GM23248 (cell line): Measurements from ENCODE around the gene ZNF836. TPM values are rescaled to one million over a fixed set of nuclear protein-coding genes. Genes with fewer than 3 reads are reported as not detected.

Experiments used
- DNase-seq: peaks from one replicate; pipeline ENCODE4 v3.0.0-alpha.2; 2015
- H2AFZ ChIP-seq: fragments of 200-600 bp; sonication (generic); 2 replicates; pipeline ENCODE4 v1.6.1; 2016; ENCODE audit warnings: antibody characterized with exemption
- H3F3A ChIP-seq: fragments of 200-600 bp; sonication (generic); 2 replicates; pipeline ENCODE4 v1.6.1; 2016; ENCODE audit warnings: mild to moderate bottlenecking, antibody characterized with exemption, mixed run types; ENCODE audit not compliant: insufficient read depth
- H3K27ac ChIP-seq: fragments of 200-600 bp; sonication (generic); 2 replicates; pipeline ENCODE4 v1.5.1; 2016; ENCODE audit warnings: mild to moderate bottlenecking
- H3K27me3 ChIP-seq: fragments of 200-600 bp; sonication (generic); replicated peaks from 2 replicates; pipeline ENCODE4 v1.6.1; 2016; ENCODE audit warnings: mild to moderate bottlenecking; ENCODE audit not compliant: insufficient read depth
- H3K36me3 ChIP-seq: fragments of 200-600 bp; sonication (generic); 2 replicates; pipeline ENCODE4 v1.6.1; 2016; ENCODE audit warnings: low read depth, mild to moderate bottlenecking
- H3K4me1 ChIP-seq: fragments of 200-600 bp; sonication (generic); 2 replicates; pipeline ENCODE4 v1.6.1; 2016; ENCODE audit warnings: mild to moderate bottlenecking; ENCODE audit not compliant: insufficient read depth
- H3K4me2 ChIP-seq: fragments of 200-600 bp; sonication (generic); one replicate; pipeline ENCODE4 v1.6.1; 2016; ENCODE audit warnings: mild to moderate bottlenecking; ENCODE audit not compliant: unreplicated experiment
- H3K4me3 ChIP-seq: fragments of 200-600 bp; sonication (generic); 2 replicates; pipeline ENCODE4 v1.5.1; 2016; ENCODE audit warnings: mild to moderate bottlenecking
- H3K79me2 ChIP-seq: fragments of 200-600 bp; sonication (generic); 2 replicates; pipeline ENCODE4 v1.6.1; 2016; ENCODE audit warnings: mild to moderate bottlenecking; ENCODE audit not compliant: insufficient read depth
- H3K9ac ChIP-seq: fragments of 200-600 bp; sonication (generic); 2 replicates; pipeline ENCODE4 v1.6.1; 2016; ENCODE audit warnings: mild to moderate bottlenecking
- H3K9me2 ChIP-seq: fragments of 200-600 bp; sonication (generic); 2 replicates; pipeline ENCODE4 v1.6.1; 2016; ENCODE audit warnings: mixed run types, mild to moderate bottlenecking, moderate library complexity; ENCODE audit not compliant: insufficient read depth
- H3K9me3 ChIP-seq: fragments of 200-600 bp; sonication (generic); one replicate; pipeline ENCODE4 v1.6.1; 2017; ENCODE audit warnings: low read depth
- H4K20me1 ChIP-seq: fragments of 200-600 bp; sonication (generic); 2 replicates; pipeline ENCODE4 v1.6.0; 2016; ENCODE audit not compliant: insufficient read depth
- EZH2 ChIP-seq: fragments of 200-600 bp; sonication (generic); IDR thresholded peaks from 2 replicates; pipeline ENCODE4 v1.6.1; 2018; ENCODE audit warnings: antibody characterized with exemption, mild to moderate bottlenecking; ENCODE audit not compliant: insufficient read depth, poor library complexity, severe bottlenecking
- EZH2phosphoT487 ChIP-seq: fragments of 200-600 bp; sonication (generic); IDR thresholded peaks from 2 replicates; pipeline ENCODE4 v1.6.1; 2018; ENCODE audit warnings: antibody characterized with exemption, moderate library complexity, mild to moderate bottlenecking, low read depth; ENCODE audit not compliant: insufficient read depth
- WGBS, 2 experiments: methylation state at CpG; one replicate each; pipeline ENCODE4 v1.1.6; 2015 to 2017; ENCODE audit warnings: low lambda C conversion rate in 2 of 2, low coverage in 1 of 2; ENCODE audit errors: missing lambda C conversion rate in 2 of 2; 5-methylcytosine and 5-hydroxymethylcytosine counted together
- in situ Hi-C: fragments of 300-500 bp; cut with MboI; formaldehyde crosslinking; loops from 2 replicates; pipeline ENCODE4 v1.15.0; 2020
- polyA plus RNA-seq: library from polyadenylated mRNA; unstranded; fragments of >200 nt; fragmentation: Nextera tagmentation; extraction: Ambion mirVana; gene quantifications from 2 replicates; pipeline ENCODE4 v1.2.1, GENCODE V29; 2016
- total RNA-seq: library from RNA; depleted of rRNA; stranded (reverse); fragments of >200 nt; shearing (Covaris generic); gene quantifications from 2 replicates; pipeline ENCODE4 v1.2.3, GENCODE V29; 2014

The ZNF836 gene
- total and polyA plus RNA-seq, 2 experiments from 2014 or later = 3.3 to 11.7 TPM

DNA sequence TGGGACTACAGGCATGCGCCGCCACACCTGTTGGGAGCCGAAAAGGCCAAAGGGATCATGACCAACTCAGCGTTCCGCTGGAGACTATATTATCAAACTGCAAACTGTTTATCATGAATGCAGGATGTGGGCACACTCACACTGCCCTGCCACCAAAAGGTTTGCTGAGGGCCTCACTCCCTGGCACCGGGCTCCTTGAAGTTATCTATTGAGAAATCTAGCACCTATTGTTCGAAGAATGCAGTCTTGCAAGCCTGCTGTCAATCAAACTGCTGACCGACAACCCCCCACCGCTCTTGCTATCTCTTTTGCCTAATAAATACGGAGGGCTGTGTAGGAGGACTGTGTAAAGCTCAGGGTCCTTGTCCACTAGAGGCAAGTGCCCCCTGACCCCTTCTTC is 5.2 kb upstream of the ZNF836 start:
- Histone ChIP-seq H2AFZ (no peak overlapping the region), H3K4me3 (no peak overlapping the region), H3K36me3 (no peaks in the 10 kb centered on the region), H3F3A (no peaks in the 10 kb centered on the region), H3K79me2 (no peaks in the 10 kb centered on the region), H3K9ac (no peak overlapping the region), H3K27ac (no peak overlapping the region), H3K27me3 (no peaks in the 10 kb centered on the region), H3K4me1 (no peaks in the 10 kb centered on the region), H3K9me3 (no peaks in the 10 kb centered on the region), H3K9me2 (no peaks in the 10 kb centered on the region), H3K4me2 (no peak overlapping the region), H4K20me1 (no peaks in the 10 kb centered on the region)
- WGBS, 2 experiments = 69 to 72% methylated on average over 10 of the region's 10 CpGs
- in situ Hi-C loops = no loop called here
- DNase-seq = no peak
- no peak for TF ChIP-seq EZH2
- no peak for TF ChIP-seq EZH2phosphoT487

DNA sequence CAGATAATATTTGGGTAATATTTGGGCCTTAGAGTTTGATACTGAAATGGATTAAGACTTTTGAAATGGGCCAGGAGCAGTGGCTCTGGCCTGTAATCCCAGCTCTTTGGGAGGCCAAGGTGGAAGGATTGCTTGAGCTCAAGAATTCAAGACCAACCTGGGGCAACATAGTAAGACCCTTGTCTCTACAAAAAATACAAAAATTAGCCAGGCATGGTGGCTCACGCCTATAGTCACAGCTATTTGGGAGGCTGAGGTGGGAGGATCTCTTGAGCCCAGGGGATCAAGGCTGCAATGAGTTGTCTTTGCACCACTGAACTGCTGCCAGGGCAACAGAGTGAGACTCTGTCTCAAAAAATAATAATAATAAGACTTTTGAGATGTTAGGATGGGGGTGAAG is 926 bp upstream of the ZNF836 start:
- H3K79me2 ChIP-seq = peaks cover 7% of the 10 kb centered on the region; the same call in 1 of the 2 replicates
- H3K4me3 ChIP-seq = no peak overlapping the region
- in situ Hi-C loops = no loop called here
- H3K4me2 ChIP-seq = no peak overlapping the region
- H3K9ac ChIP-seq = no peak overlapping the region
- no peaks in the 10 kb centered on the region; the same call in 1 of the 2 replicates for H3F3A ChIP-seq
- TF ChIP-seq EZH2phosphoT487 = no peak
- no peak for TF ChIP-seq EZH2
- H3K36me3 ChIP-seq = peaks cover 5% of the 10 kb centered on the region; the same call in 1 of the 2 replicates
- H3K9me3 ChIP-seq = no peaks in the 10 kb centered on the region
- 90 to 100% methylated on average over 1 of the region's 1 CpG for WGBS, 2 experiments
- peaks cover 6% of the 10 kb centered on the region; the same call in 1 of the 2 replicates for H3K4me1 ChIP-seq
- H4K20me1 ChIP-seq = no peaks in the 10 kb centered on the region
- no peaks in the 10 kb centered on the region for H3K27me3 ChIP-seq
- no peak for DNase-seq
- H3K9me2 ChIP-seq = no peaks in the 10 kb centered on the region
- H3K27ac ChIP-seq = no peak overlapping the region
- peak overlapping the region; percentile 99 for H2AFZ ChIP-seq

DNA sequence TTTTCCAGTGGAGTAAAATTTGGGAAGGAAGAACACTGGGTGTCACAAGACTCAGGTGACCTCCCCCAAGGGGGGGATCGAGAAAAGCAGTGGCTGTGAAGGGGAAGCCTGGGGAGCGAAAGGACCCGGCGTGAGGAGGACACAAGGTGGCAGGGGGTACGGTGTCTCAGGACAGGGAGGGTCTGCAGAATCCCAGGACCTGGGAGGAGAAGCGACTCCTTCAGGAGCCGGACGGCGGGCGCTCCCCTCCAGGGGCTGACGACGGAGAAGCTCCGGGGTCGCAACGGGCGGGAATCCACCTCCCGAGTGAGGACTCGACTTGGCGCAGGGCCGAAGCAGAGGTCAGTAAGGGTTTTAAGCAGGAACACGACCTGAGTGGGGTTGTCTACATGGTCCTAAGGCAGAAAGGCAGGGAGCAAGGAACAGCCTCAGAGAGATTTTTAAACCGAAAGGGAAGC is 529 bp downstream of the ZNF836 start:
- Histone ChIP-seq H3K9ac (peak overlapping the region; percentile 84), H4K20me1 (no peaks in the 10 kb centered on the region), H3K9me3 (no peaks in the 10 kb centered on the region), H3K4me3 (peak overlapping the region; percentile 94), H3K27me3 (no peaks in the 10 kb centered on the region), H3K79me2 (peaks cover 7% of the 10 kb centered on the region; the same call in 1 of the 2 replicates), H3K4me2 (peak overlapping the region; percentile 99), H2AFZ (peak overlapping the region; percentile 99), H3K9me2 (no peaks in the 10 kb centered on the region), H3F3A (no peaks in the 10 kb centered on the region; the same call in 1 of the 2 replicates), H3K36me3 (peaks cover 5% of the 10 kb centered on the region; the same call in 1 of the 2 replicates), H3K4me1 (peaks cover 6% of the 10 kb centered on the region; the same call in 1 of the 2 replicates), H3K27ac (no peak overlapping the region)
- 1 to 2% methylated on average over 22 of the region's 22 CpGs for WGBS, 2 experiments
- in situ Hi-C loops = no loop called here
- TF ChIP-seq EZH2 (no peak), EZH2phosphoT487 (no peak)
- no peak for DNase-seq

DNA sequence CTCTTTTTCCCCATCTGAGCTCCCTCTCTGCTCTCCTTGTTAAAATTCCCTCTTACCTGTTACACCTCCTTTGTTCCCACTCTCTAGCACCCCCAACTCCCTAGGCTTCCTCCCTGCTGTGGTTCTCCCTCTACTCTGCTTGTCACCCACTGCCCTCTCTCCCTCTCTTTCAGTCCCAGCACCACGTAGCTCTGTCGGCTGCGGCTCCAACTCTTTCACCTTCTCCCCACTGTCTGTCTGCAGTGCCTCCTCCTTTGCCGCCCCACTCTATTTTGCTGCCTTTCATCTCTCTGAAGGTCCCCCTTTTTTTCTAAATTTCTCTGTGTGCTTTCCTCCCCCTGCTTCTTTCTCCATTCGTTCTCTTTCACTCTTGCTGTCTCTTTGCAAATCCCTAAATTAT is 1.1 kb downstream of the ZNF836 start:
- peaks cover 7% of the 10 kb centered on the region; the same call in 1 of the 2 replicates for H3K79me2 ChIP-seq
- H2AFZ ChIP-seq = peak overlapping the region; percentile 99
- WGBS, 2 experiments = 5 to 9% methylated on average over 5 of the region's 5 CpGs
- no peak for TF ChIP-seq EZH2
- TF ChIP-seq EZH2phosphoT487 = no peak
- no peaks in the 10 kb centered on the region; the same call in 1 of the 2 replicates for H3F3A ChIP-seq
- peak; percentile 27 for DNase-seq
- H3K4me3 ChIP-seq = peak overlapping the region; percentile 94
- H3K9me2 ChIP-seq = no peaks in the 10 kb centered on the region
- in situ Hi-C loops = no loop called here
- no peak overlapping the region for H3K27ac ChIP-seq
- peaks cover 7% of the 10 kb centered on the region; the same call in 1 of the 2 replicates for H3K36me3 ChIP-seq
- peaks cover 6% of the 10 kb centered on the region; the same call in 1 of the 2 replicates for H3K4me1 ChIP-seq
- H3K4me2 ChIP-seq = peak overlapping the region; percentile 99
- no peaks in the 10 kb centered on the region for H3K9me3 ChIP-seq
- peak overlapping the region; percentile 84 for H3K9ac ChIP-seq
- H3K27me3 ChIP-seq = no peaks in the 10 kb centered on the region
- no peaks in the 10 kb centered on the region for H4K20me1 ChIP-seq
